CD4-positive, alpha-beta T cell treated with Interleukin-17A for 1 hour (primary cell): ENCODE data around the gene CYP4F22.
"Not testable (repeated sequence)": the region's sequence is repeated elsewhere in the genome, so short reads cannot be mapped to it uniquely, and the experiment has no call there.

ENCODE experiments used
- DNase-seq: peaks from one replicate; pipeline ENCODE4 v3.0.0-alpha.2; 2020

CYP4F22 gene

GRCh38 chr19:15508035-15508710 is at the start of gene CYP4F22:
CYP4F22 (plus strand) TSS chr19:15508525; CDS start chr19:15525337, 16,812 bp downstream.
- DNase-seq, result peak; percentile 4

DNA sequence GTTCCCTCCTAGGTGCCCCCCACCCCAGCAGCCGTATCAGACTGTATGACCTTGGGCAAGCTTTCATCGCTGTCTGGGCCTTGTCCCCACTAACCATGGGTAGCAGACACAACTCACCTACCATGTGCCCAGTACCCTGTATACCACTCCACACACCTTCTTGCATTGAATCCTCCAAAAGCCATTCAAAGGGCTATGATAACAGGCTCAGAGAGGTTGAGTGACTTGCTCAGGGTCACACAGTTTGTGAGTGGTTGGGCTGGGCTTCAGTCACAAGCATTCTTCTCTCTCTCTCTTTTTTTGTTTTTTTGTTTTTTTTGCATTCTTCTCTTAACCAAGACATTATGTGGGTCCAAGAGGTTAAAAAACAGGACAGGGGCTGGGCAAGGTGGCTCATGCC is 46.6 kb upstream of the CYP4F22 start:
- DNase-seq, result no peak

- DNase-seq, result peak; percentile 87
Observed at GRCh38 chr19:15463861-15464371, 44.4 kb upstream of the CYP4F22 start.

DNA sequence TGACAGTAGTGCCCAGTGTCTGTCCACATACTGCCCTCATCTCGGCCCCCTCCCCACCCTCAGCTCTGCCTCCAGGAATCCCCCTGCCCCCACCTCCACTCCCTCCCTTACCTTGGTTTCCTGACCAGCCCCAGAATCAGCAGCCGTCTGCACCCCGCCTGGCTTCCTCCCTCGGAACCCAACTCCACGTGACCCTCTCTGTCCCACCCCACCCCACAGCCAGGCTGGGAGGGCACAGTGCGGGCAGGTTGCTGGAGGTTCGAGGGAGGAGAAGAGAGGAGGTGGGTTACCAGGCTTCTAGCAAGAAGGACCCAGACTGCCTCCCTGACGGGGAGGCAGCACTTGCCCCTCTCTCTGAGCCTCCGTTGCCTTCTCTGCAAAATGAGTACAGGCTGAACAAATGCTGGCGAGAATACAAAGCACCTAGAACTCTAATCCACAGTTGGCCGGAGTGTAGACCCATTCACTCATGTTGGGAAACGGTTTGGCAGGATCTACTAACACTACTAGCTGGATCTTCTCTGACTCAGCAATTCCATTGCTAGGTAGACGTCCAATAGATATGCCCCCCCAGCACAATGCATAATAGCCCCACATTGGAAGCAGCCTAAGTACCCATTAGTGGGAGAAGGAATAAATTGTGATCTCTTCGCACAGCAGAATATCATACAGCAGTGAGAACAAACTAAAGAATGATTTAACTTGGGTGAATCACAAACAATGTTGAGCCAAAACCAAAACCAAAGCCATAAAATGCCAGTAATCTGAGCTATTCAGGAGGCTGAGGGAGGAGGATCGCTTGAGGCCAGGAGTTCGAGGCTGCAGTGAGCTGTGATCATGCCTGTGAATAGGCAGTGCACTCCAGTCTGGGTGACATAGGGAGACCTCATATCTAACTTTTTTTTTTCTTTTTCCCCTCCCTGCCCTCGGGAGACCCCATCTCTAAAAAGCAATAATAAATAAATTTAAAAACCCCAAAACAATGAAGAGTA is 43.6 kb upstream of the CYP4F22 start, which contains the start of gene RASAL3:
Gene RASAL3 (minus strand): TSS at position 151 of the 992 bp plus-strand sequence. CDS start 186 bp downstream, outside the sequence.
- peak; percentile 79 for DNase-seq

DNA sequence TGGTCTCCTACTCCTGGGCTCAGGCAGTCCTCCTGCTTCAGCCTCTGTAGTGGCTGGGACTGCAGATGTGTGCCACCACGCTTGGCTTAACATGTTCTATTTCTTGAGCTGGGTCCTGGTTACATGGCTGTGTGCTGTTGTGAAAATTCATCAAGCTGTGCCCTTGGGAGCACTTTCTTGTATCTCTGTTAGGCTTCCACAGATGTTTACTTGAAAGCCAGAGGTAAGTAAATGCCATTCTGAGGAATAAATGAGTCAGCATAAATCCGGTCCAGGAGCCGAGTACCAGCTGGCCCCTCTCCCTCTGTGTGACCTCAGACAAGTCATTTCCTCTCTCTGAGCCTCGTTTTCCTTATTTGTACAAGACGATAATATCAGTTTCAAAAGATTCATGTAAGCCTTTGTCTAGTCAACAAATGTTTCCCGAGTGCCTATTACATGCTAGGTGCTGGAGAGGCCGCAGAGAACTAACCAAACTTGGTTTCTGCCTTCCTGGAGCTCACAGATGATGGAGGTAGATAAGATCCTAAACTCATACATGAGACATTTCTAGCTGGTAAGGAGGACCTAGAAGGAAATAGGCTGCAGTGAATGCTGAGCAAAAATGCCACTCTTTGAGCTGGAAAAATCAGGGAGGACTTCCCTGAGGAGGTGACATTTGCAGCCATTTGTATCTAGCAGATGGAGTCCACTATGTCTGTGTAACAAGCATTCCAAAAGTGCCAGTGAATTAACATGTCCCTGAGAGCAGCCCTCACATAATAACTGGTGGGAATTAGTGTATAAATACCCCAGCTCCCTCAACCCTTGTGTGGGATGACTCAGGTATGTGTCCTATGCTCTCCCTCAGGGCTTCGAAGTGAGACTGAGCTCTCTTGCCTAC is 41.2 kb upstream of the CYP4F22 start:
- peak; percentile 79 for DNase-seq

DNA sequence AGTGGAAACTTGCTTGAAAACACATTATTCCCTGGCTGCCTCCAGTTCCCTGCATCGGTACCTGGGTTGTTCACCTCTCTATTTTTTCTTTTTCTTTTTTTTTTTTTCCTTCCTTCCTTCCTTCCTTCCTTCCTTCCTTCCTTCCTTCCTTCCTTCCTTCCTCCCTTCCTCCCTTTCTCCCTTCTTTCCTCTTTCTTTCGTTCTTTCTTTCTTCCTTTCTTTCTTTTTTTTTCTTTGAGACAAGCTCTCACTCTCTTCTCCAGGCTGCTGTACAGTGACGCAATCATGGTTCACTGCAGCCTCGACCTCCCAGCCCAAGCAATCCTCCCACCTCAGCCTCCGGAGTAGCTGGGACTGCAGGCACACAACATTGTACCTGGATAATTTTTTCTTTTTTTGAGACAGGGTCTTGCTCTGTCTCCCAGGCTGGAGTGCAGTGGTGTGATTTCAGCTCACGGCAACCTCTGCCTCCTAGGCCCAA is 40.6 kb upstream of the CYP4F22 start:
- no peak for DNase-seq

DNA sequence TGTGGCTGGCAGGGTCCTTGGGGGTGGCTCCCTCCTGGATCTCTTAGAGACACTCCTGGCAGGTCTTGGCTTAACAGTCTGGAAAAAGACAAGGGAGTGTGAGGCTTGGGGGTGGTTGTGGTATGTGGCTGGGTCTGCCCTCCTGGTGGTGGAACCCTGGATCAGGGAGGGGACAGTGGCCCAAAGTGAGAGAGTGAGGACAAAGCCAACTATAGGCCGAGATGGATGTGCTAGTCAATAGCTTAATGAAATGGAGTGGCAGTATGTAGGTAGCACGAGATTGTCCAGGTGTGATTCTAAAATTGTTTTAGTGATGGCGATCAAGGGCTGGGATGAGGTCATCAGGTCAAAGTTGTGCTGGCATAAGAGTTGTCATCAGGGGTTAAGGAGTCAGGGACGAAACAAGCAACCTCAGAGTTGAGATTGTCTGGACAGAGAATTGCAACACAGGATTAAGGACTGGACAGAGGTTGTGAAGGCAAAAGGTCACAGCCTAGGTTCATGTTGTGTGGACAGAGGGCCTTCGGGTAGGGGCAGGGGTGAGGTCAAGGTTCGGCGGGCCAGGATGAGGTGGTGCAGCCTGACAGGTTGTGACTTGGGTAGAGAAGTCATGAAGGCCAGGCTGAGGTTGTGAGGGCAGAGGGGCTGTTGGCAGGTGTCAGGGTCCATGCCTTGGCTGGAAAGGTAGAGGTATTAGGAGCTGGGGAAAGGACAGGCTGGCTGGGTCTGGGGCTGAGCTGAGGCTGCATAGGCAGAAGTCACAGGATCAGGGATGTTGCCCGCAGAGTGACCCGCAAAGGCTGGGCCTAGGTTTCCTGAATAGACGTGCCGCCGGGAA is 39.4 kb upstream of the CYP4F22 start:
- DNase-seq, result no peak

- peak; percentile 41 for DNase-seq
Observed at GRCh38 chr19:15469513-15470297, 38.6 kb upstream of the CYP4F22 start.

DNA sequence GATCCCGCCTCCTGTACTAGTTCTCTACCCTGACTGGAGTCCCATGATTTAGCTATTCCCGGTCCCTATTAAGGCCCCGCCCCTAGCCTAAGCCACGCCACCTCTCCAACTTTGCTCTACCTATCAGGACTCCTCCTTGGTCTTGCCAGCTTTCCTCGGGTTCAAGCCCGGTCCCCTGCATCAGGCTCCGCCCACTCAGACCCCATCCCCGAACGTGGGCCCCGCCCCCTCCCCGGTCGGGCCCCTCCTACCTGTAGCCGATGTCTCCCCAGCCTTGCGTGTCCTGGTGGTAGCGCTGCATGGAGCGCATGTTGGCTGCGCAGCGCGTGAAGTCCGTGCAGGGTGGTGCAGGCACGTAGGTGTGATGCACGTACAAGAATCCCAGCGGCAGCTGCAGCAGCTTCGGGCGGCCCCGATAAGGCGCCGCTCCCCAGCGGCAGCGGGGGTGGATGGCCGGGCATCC is 36.7 kb upstream of the CYP4F22 start:
- no peak for DNase-seq

GRCh38 chr19:15473821-15474220 is 34.5 kb upstream of the CYP4F22 start:
- peak; percentile 25 for DNase-seq

DNA sequence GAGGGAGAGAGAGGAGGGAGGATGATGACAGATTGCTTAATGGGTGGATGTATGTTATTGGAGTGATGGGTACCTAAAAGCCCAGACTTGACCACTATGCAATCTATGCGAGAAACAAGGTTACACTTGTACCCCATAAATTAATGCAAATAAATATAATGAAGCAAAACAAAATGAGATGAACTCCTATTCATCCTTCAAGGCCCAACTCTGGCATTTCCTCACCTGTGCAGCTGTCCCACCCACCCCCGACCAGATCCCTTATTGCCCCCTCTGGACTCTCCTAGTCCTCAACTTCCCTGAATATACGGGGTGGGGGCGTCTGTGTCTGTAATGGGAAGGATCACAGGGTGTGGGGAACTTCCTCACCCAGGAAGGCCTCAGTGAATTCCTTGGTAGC is 33.2 kb upstream of the CYP4F22 start:
- DNase-seq, result no peak

GRCh38 chr19:15475611-15476010 is 32.7 kb upstream of the CYP4F22 start:
- DNase-seq, result no peak

DNA sequence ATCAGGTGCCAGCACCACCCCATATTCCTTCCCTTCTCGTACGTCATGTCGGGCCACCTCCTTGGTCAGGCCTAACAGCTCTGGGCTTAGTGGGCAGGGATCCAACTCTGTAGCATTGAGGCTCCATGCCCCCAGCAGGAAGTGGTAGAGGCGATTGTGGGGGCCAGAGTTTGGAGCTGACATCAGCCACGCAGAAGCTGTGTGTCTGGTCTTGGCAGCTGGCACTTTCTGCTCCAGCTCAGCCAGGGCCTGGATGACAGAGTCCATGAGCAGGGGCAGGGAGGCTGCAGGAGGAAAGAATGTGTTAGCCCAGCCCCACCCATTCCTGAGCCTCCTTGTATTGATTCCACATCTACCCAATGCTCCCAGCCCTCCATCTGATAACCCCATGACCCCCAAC is 32.0 kb upstream of the CYP4F22 start:
- DNase-seq, result no peak

DNA sequence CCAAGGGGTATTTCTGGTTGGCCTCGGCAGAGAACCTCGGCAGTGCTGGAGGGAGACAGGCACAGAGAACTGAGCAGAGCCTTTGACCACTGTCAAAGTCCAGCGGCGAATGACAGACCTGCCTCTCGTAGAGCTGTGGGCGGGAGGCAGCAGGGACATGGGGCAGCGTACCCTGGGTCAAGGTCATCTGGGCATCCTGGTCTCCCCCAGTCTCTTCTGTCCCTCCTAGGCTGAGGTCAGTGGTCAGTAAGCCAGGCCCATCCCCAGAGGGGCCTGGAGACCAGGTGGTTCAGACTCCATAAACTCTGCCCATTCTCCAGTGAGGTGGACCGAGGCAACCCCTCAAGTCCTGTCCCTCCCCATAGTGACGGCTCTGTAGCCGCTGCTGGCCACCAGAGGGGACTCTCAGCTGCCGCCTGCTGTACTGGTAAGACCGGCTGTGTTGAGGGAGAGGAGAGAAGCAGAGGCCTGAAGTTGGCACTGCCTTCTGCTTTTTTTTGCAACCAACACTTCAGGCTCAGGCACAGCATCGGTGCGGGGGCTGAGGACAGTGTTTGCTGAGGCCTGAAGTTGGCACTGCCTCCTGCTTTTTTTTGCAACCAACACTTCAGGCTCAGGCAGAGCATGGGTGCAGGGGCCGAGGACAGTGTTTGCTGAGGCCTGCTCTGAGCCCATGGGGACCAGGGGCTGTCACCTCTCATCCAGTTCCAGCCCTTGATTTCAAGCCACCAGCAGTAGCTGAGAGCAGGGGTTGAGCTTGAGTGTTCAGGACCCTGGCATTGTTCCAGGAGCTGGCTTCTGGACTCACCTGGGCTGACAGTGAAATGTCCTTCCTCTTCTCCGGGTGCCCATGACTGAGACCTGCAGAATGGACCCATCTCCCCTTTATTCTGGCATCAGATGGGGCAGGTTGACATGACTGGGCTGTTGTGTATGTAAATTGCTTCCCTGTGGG is 28.7 kb upstream of the CYP4F22 start, which contains the start of gene PGLYRP2:
Gene PGLYRP2 (minus strand): TSS at position 111 of the 955 bp plus-strand sequence. CDS start 130 bp downstream, outside the sequence.
- no peak for DNase-seq

DNA sequence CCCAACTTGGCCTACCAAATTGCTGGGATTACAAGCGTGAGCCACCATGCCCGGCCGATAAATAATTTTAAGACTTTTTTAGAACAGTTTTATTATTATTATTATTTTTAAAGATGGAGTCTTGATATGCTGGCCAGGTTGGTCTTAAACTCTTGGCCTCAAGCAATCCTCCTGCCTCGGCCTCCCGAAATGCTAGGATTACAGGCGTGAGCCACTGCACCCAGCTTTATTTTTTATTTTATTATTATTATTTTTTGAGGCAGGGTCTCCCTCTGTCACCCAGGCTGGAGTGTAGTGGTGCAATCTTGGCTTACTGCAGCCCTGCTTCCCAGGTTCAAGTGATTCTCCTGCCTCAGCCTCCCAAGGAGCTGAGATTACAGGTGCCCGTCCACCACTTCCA is 27.3 kb upstream of the CYP4F22 start:
- DNase-seq, result not testable (repeated sequence)

DNA sequence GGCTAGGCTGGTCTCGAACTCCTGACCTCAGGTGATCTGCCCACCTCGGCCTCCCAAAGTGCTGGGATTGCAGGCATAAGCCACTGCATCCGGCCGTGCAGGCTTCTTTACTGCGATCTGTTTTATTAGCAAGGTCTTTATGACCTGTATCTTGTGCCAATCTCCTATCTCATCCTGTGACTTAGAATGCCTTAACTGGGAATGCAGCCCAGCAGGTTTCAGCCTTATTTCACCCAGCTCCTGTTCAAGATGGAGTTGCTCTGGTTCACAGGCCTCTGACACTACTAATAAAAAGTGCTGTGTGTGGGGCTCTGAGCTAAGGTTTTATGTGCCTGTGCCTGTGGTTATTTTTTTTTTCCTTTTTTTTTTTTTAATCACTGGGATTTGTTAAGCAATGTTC is 22.6 kb upstream of the CYP4F22 start:
- not testable (repeated sequence) for DNase-seq

DNA sequence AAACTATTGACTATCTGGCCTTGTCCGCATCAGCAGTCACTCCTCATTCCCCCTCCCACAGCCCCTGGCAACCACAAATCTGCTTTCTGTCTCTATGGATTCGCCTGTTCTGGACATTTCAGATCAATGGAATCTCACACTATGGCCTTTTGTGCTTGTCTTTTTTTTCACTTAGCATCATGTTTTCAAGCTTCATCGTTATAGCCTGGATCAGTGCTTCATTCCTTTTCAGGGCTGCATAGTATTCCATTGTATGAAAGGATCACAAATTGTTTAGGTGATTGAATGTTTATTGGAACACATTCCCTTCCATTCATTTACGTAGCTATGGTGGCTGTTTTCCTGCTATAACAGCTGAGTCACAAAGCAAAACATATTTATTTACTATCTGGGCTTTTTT is 21.3 kb upstream of the CYP4F22 start:
- DNase-seq, result no peak

DNA sequence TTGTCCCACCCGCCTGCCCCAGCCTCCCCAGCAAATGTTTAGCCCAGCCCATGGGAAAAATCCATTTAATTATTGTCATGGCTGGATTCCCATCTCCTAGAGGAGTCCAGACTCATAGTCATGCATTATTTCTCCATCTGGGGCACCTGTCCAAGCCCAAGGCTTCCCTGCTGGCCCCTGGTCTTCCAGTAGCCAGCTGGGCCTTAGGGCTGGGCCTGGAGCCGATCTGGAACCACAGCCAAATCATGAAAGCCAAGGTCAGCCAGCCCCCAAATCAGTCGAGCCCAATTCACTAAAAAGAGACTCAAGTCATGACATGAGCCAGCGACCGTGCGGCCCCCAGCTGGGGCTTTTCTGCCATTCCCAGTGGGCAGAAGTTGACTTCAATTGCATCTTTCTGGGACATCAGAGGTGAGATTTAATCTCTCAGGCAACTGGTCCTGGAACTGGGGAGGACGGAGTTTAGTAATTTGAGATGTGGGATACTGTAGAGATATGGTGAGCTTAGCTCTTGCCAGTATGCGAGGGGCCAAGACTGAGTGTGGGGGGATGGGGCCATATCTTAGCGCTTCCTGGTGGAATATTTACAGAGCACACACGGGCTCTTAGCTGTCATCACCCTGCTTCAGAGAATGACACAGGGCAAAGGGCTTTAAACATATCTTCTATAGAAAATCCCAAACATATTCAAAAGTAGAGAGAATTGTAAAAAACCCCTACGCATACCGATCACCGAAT is 19.7 kb upstream of the CYP4F22 start:
- DNase-seq, result no peak
